Esophagus squamous epithelium (tissue), 4 donors: ENCODE results near the gene TCERG1L.

Experiments used
- CTCF ChIP-seq, 6 experiments: fragments of 450-650 bp in 4 of 6; fragments of 200-600 bp in 2 of 6; sonication (generic) in 2 of 6; IDR thresholded peaks; one replicate each; pipeline ENCODE4 v1.5.1; 2016 to 2019; ENCODE audit warnings: antibody characterized with exemption in 6 of 6, mild to moderate bottlenecking in 4 of 6, moderate library complexity in 4 of 6
- POLR2A ChIP-seq, 4 donors: fragments of 450-650 bp; IDR thresholded peaks; one replicate each; pipeline ENCODE4 v1.6.1; 2017; ENCODE audit warnings: antibody characterized with exemption in 4 of 4, mild to moderate bottlenecking in 4 of 4, moderate library complexity in 3 of 4

GRCh38 chr10:131168238-131168875, 143.2 kb downstream of the TCERG1L start:
- no peak for TF ChIP-seq CTCF (IDR thresholded peaks at IDR 0.05)
- no peak for TF ChIP-seq POLR2A (IDR thresholded peaks at IDR 0.05)
